Right atrium auricular region (tissue), 2 donors: Measurements from ENCODE around the gene EXT2. TPM values are rescaled to one million over a fixed set of nuclear protein-coding genes. Genes with fewer than 3 reads are reported as not detected.

Experiments
- DNase-seq: peaks from one replicate; pipeline ENCODE4 v3.0.0-alpha.2; 2019; ENCODE audit warnings: low spot score
- H3K27ac ChIP-seq, 2 donors: fragments of 200-600 bp; sonication (generic); 1 replicate in 1 of 2; 2 replicates in 1 of 2; pipeline ENCODE4 v1.5.1; 2016 to 2019
- H3K27me3 ChIP-seq, 2 donors: fragments of 200-600 bp; sonication (generic); one replicate each; pipeline versions ENCODE4 v1.5.1 to v1.6.0; 2017 to 2019
- H3K36me3 ChIP-seq: fragments of 200-600 bp; sonication (generic); one replicate; pipeline ENCODE4 v1.5.1; 2016
- H3K4me1 ChIP-seq, 2 donors: fragments of 200-600 bp; sonication (generic); one replicate each; pipeline versions ENCODE4 v1.5.1 to v1.6.0; 2017 to 2019
- H3K4me3 ChIP-seq, 2 donors: fragments of 200-600 bp; sonication (generic); 1 replicate in 1 of 2; 2 replicates in 1 of 2; pipeline ENCODE4 v1.5.1; 2017 to 2019; ENCODE audit warnings: mild to moderate bottlenecking in 1 of 2, moderate library complexity in 1 of 2
- H3K9me3 ChIP-seq, 2 donors: fragments of 200-600 bp; sonication (generic); one replicate each; pipeline ENCODE4 v1.5.1; 2019
- CTCF ChIP-seq, 2 donors: fragments of 200-600 bp; sonication (generic); IDR thresholded peaks; one replicate each; pipeline ENCODE4 v1.5.1; 2019; ENCODE audit warnings: antibody characterized with exemption in 2 of 2
- total RNA-seq, 2 donors: library from RNA; depleted of rRNA; stranded (reverse); fragments of >200 nt; gene quantifications; one replicate each; pipeline ENCODE4 v1.1.0, GENCODE V29; 2016

Gene EXT2
- total RNA-seq, result 10 to 100 TPM; 37.2 to 45.2 TPM

- no peaks in the 10 kb centered on the region for H3K9me3 ChIP-seq
- H3K4me1 ChIP-seq, result peaks cover 0 to 11% of the 10 kb centered on the region in 2 donors
- peak; percentile 85 for DNase-seq
Observed at GRCh38 chr11:44095506-44096359, at the start of gene EXT2. EXT2 (plus strand) TSS chr11:44095678; CDS start chr11:44107713, 12,035 bp downstream.

GRCh38 chr11:44046182-44046581, 49.3 kb upstream of the EXT2 start:
- Histone ChIP-seq H3K9me3 (peaks cover 0 to 6% of the 10 kb centered on the region in 2 donors), H3K4me1 (peaks cover 0 to 4% of the 10 kb centered on the region in 2 donors)
- no peak for DNase-seq

More at GRCh38 chr11:44095506-44096359, at the start of gene EXT2:
- Histone ChIP-seq H3K27ac (peak within 1 kb of the TSS; percentile 80 to 81), H3K27me3 (no peaks in the 10 kb centered on the region), H3K36me3 (no peaks in the 10 kb centered on the region), H3K4me3 (peak within 1 kb of the TSS; percentile 70 to 92)
- TF ChIP-seq CTCF (IDR thresholded peaks at IDR 0.05), result peak; percentile 87 to 98

GRCh38 chr11:44047298-44047697, 48.2 kb upstream of the EXT2 start:
- Histone ChIP-seq H3K4me3 (no peak overlapping the region), H3K9me3 (no peaks in the 10 kb centered on the region), H3K36me3 (no peaks in the 10 kb centered on the region), H3K4me1 (peaks cover 0 to 4% of the 10 kb centered on the region in 2 donors), H3K27ac (no peak overlapping the region), H3K27me3 (no peaks in the 10 kb centered on the region)
- TF ChIP-seq CTCF (IDR thresholded peaks at IDR 0.05), result no peak
- DNase-seq, result no peak

More at GRCh38 chr11:44046182-44046581, 49.3 kb upstream of the EXT2 start:
- Histone ChIP-seq H3K36me3 (no peaks in the 10 kb centered on the region), H3K4me3 (no peak overlapping the region), H3K27ac (no peak overlapping the region), H3K27me3 (no peaks in the 10 kb centered on the region)
- no peak for TF ChIP-seq CTCF (IDR thresholded peaks at IDR 0.05)

GRCh38 chr11:44047931-44048431, 47.5 kb upstream of the EXT2 start, which contains the start of gene ACCSL:
ACCSL (plus strand) TSS chr11:44047981; CDS start chr11:44048037, 56 bp downstream.
- TF ChIP-seq CTCF (IDR thresholded peaks at IDR 0.05), result no peak
- peak; percentile 61 for DNase-seq
- Histone ChIP-seq H3K36me3 (no peaks in the 10 kb centered on the region), H3K9me3 (no peaks in the 10 kb centered on the region), H3K27ac (no peak within 1 kb of the TSS), H3K27me3 (no peaks in the 10 kb centered on the region), H3K4me1 (peaks cover 0 to 4% of the 10 kb centered on the region in 2 donors), H3K4me3 (no peak within 1 kb of the TSS)

GRCh38 chr11:44049832-44050231, 45.6 kb upstream of the EXT2 start:
- Histone ChIP-seq H3K4me3 (no peak overlapping the region), H3K4me1 (peaks cover 0 to 4% of the 10 kb centered on the region in 2 donors), H3K27ac (no peak overlapping the region), H3K9me3 (no peaks in the 10 kb centered on the region), H3K36me3 (no peaks in the 10 kb centered on the region), H3K27me3 (no peaks in the 10 kb centered on the region)
- no peak for DNase-seq
- TF ChIP-seq CTCF (IDR thresholded peaks at IDR 0.05), result no peak
